Tibial nerve (tissue), 4 donors: ENCODE results near the gene B4GALT6.

Experiments
- CTCF ChIP-seq, 5 experiments: fragments of 200-600 bp in 3 of 5; fragments of 450-650 bp in 2 of 5; sonication (generic) in 3 of 5; IDR thresholded peaks; one replicate each; pipeline ENCODE4 v1.5.1; 2016 to 2019; ENCODE audit warnings: antibody characterized with exemption in 5 of 5, mild to moderate bottlenecking in 3 of 5, moderate library complexity in 2 of 5
- EP300 ChIP-seq, 2 donors: sonication (generic); formaldehyde crosslinking; IDR thresholded peaks; one replicate each; pipeline ENCODE4 v1.6.1; 2017; ENCODE audit warnings: antibody characterized with exemption in 2 of 2, mild to moderate bottlenecking in 1 of 2
- POLR2A ChIP-seq, 2 donors: fragments of 450-650 bp; IDR thresholded peaks; one replicate each; pipeline ENCODE4 v1.6.1; 2017; ENCODE audit warnings: antibody characterized with exemption in 2 of 2, mild to moderate bottlenecking in 2 of 2, moderate library complexity in 2 of 2

- TF ChIP-seq CTCF (IDR thresholded peaks at IDR 0.05) (no peak), POLR2A (IDR thresholded peaks at IDR 0.05) (no peak), EP300 (IDR thresholded peaks at IDR 0.05) (no peak)
Measured at GRCh38 chr18:31598021-31598805, 86.2 kb downstream of the B4GALT6 start.
